HEK293T (cell line): ENCODE data around the gene PRPF6.

Experiments used
- ARNT ChIP-seq: fragments of 450-650 bp; IDR thresholded peaks from 2 replicates; pipeline ENCODE4 v1.6.1; 2017; ENCODE audit warnings: mild to moderate bottlenecking
- BHLHE40 ChIP-seq: fragments of 450-650 bp; IDR thresholded peaks from 2 replicates; pipeline ENCODE4 v1.6.1; 2016; ENCODE audit warnings: mild to moderate bottlenecking, moderate library complexity, borderline replicate concordance
- CTBP1 ChIP-seq: fragments of 450-650 bp; IDR thresholded peaks from 2 replicates; pipeline ENCODE4 v1.6.1; 2016; ENCODE audit warnings: borderline replicate concordance
- ELF4 ChIP-seq: fragments of 450-650 bp; IDR thresholded peaks from 2 replicates; pipeline ENCODE4 v1.6.1; 2017; ENCODE audit warnings: antibody characterized with exemption
- FOXA1 ChIP-seq: fragments of 450-650 bp; IDR thresholded peaks from 2 replicates; pipeline ENCODE4 v1.6.1; 2016; ENCODE audit warnings: mild to moderate bottlenecking
- FOXK2 ChIP-seq: fragments of 450-650 bp; IDR thresholded peaks from 2 replicates; pipeline ENCODE4 v1.6.1; 2016; ENCODE audit warnings: mild to moderate bottlenecking
- FOXM1 ChIP-seq: fragments of 450-650 bp; IDR thresholded peaks from 2 replicates; pipeline ENCODE4 v1.6.1; 2017; ENCODE audit warnings: mild to moderate bottlenecking, borderline replicate concordance
- HDGF ChIP-seq: fragments of 450-650 bp; IDR thresholded peaks from 2 replicates; pipeline ENCODE4 v1.6.1; 2017; ENCODE audit warnings: antibody characterized with exemption, borderline replicate concordance
- PKNOX1 ChIP-seq: fragments of 450-650 bp; IDR thresholded peaks from 2 replicates; pipeline ENCODE4 v1.6.1; 2016
- SP1 ChIP-seq: fragments of 450-650 bp; IDR thresholded peaks from 2 replicates; pipeline ENCODE4 v1.6.1; 2017
- SUZ12 ChIP-seq: fragments of 450-650 bp; IDR thresholded peaks from 2 replicates; pipeline ENCODE4 v1.6.1; 2016; ENCODE audit warnings: mild to moderate bottlenecking
- TARDBP ChIP-seq: fragments of 450-650 bp; IDR thresholded peaks from 2 replicates; pipeline ENCODE4 v1.6.1; 2016

- TF ChIP-seq BHLHE40 (no peak), PKNOX1 (no peak), HDGF (no peak), TARDBP (no peak), FOXM1 (no peak), ARNT (no peak), FOXK2 (no peak), SP1 (no peak), CTBP1 (no peak), FOXA1 (no peak), SUZ12 (no peak), ELF4 (no peak)
These were observed 47.3 kb upstream of the PRPF6 start for GRCh38 chr20:63933646-63934045.
